ENCODE measurements around the gene OR52H1.

Gene OR52H1

GRCh38 chr11:5536482-5536881 lies 11.9 kb downstream of the OR52H1 start:
- DNase-seq (ENCODE audit: extremely low read depth in 1 of 2, low read depth in 1 of 2) = no peak

- DNase-seq (ENCODE audit: extremely low read depth in 1 of 2, low read depth in 1 of 2) = no peak
Measured at GRCh38 chr11:5534046-5534445, 14.3 kb downstream of the OR52H1 start.

- DNase-seq (ENCODE audit: extremely low read depth in 1 of 2, low read depth in 1 of 2) = no peak
Measured at GRCh38 chr11:5531053-5531831, 17.1 kb downstream of the OR52H1 start.

GRCh38 chr11:5528495-5528894 lies 19.8 kb downstream of the OR52H1 start:
- DNase-seq (ENCODE audit: extremely low read depth in 1 of 2, low read depth in 1 of 2) = no peak

GRCh38 chr11:5527716-5528115 lies 20.6 kb downstream of the OR52H1 start:
- DNase-seq (ENCODE audit: extremely low read depth in 1 of 2, low read depth in 1 of 2) = no peak

- no peak for DNase-seq (ENCODE audit: extremely low read depth in 1 of 2, low read depth in 1 of 2)
Measured at GRCh38 chr11:5524756-5525155, 23.6 kb downstream of the OR52H1 start.

- DNase-seq (ENCODE audit: extremely low read depth in 1 of 2, low read depth in 1 of 2) = no peak
Measured at GRCh38 chr11:5522308-5522707, 26.0 kb downstream of the OR52H1 start.

- no peak for DNase-seq (ENCODE audit: extremely low read depth in 1 of 2, low read depth in 1 of 2)
Measured at GRCh38 chr11:5521540-5521939, 26.8 kb downstream of the OR52H1 start.

- DNase-seq (ENCODE audit: extremely low read depth in 1 of 2, low read depth in 1 of 2) = no peak
Measured at GRCh38 chr11:5516599-5516998, 31.7 kb downstream of the OR52H1 start, which contains the start of gene UBQLNL. Gene UBQLNL (minus strand): TSS chr11:5516699. CDS start chr11:5516441, 258 bp downstream.

- no peak for DNase-seq (ENCODE audit: extremely low read depth in 1 of 2, low read depth in 1 of 2)
Measured at GRCh38 chr11:5514841-5515240, 33.5 kb downstream of the OR52H1 start.

- DNase-seq (ENCODE audit: extremely low read depth in 1 of 2, low read depth in 1 of 2) = no peak
Measured at GRCh38 chr11:5509803-5510202, 38.5 kb downstream of the OR52H1 start, which contains the start of gene UBQLN3. Gene UBQLN3 (minus strand): TSS chr11:5509957. CDS start chr11:5509558, 399 bp downstream.

- DNase-seq (ENCODE audit: extremely low read depth in 1 of 2, low read depth in 1 of 2) = no peak
Measured at GRCh38 chr11:5508605-5509004, 39.7 kb downstream of the OR52H1 start.

GRCh38 chr11:5507933-5508305 lies 40.4 kb downstream of the OR52H1 start:
- no peak for DNase-seq (ENCODE audit: extremely low read depth in 1 of 2, low read depth in 1 of 2)

- DNase-seq (ENCODE audit: extremely low read depth in 1 of 2, low read depth in 1 of 2) = no peak
Measured at GRCh38 chr11:5507177-5507932, 41.0 kb downstream of the OR52H1 start.

- no peak for DNase-seq (ENCODE audit: extremely low read depth in 1 of 2, low read depth in 1 of 2)
Measured at GRCh38 chr11:5505363-5506048, 42.8 kb downstream of the OR52H1 start.

GRCh38 chr11:5504403-5504921 lies 43.9 kb downstream of the OR52H1 start:
- no peak for DNase-seq (ENCODE audit: extremely low read depth in 1 of 2, low read depth in 1 of 2)

- DNase-seq (ENCODE audit: extremely low read depth in 1 of 2, low read depth in 1 of 2) = no peak
Measured at GRCh38 chr11:5500393-5500801, 47.9 kb downstream of the OR52H1 start.

- no peak for DNase-seq (ENCODE audit: extremely low read depth in 1 of 2, low read depth in 1 of 2)
Measured at GRCh38 chr11:5499671-5500070, 48.7 kb downstream of the OR52H1 start.

All from activated CD8-positive, alpha-beta memory T cell treated with anti-CD3 and anti-CD28 coated beads for 1 hour (primary cell).